ENCODE results near the gene OR6T1.

Gene OR6T1

GRCh38 chr11:123945132-123945531 is 1.5 kb upstream of the OR6T1 start:
- in situ Hi-C loops (cut with MboI; ENCODE audit: low sequenced_read_pairs, unreplicated experiment): no loop called here
- no peak for TF ChIP-seq CTCF (IDR thresholded peaks at IDR 0.05; ENCODE audit: borderline replicate concordance, control extremely low read depth, extremely low read depth, insufficient read depth, missing control alignments)

GRCh38 chr11:123942413-123942812 is 1.2 kb downstream of the OR6T1 start:
- no peak for DNase-seq (ENCODE audit: low spot score)
- in situ Hi-C loops (cut with MboI; ENCODE audit: low sequenced_read_pairs, unreplicated experiment): no loop called here
- no peak for TF ChIP-seq CTCF (IDR thresholded peaks at IDR 0.05; ENCODE audit: borderline replicate concordance, control extremely low read depth, extremely low read depth, insufficient read depth, missing control alignments)

More at GRCh38 chr11:123945132-123945531, 1.5 kb upstream of the OR6T1 start:
- DNase-seq (ENCODE audit: low spot score): no peak

GRCh38 chr11:123939317-123939716 is 4.3 kb downstream of the OR6T1 start, which contains the start of gene OR4D5:
OR4D5 (plus strand) TSS chr11:123939617; CDS start chr11:123939617, 0 bp downstream.
- DNase-seq (ENCODE audit: low spot score): no peak
- no peak for TF ChIP-seq CTCF (IDR thresholded peaks at IDR 0.05; ENCODE audit: borderline replicate concordance, control extremely low read depth, extremely low read depth, insufficient read depth, missing control alignments)
- in situ Hi-C loops (cut with MboI; ENCODE audit: low sequenced_read_pairs, unreplicated experiment): no loop called here

GRCh38 chr11:123924027-123924426 is 19.6 kb downstream of the OR6T1 start:
- in situ Hi-C loops (cut with MboI; ENCODE audit: low sequenced_read_pairs, unreplicated experiment): no loop called here
- no peak for TF ChIP-seq CTCF (IDR thresholded peaks at IDR 0.05; ENCODE audit: borderline replicate concordance, control extremely low read depth, extremely low read depth, insufficient read depth, missing control alignments)
- DNase-seq (ENCODE audit: low spot score): no peak

GRCh38 chr11:123920943-123921342 is 22.7 kb downstream of the OR6T1 start:
- no peak for DNase-seq (ENCODE audit: low spot score)
- TF ChIP-seq CTCF (IDR thresholded peaks at IDR 0.05; ENCODE audit: borderline replicate concordance, control extremely low read depth, extremely low read depth, insufficient read depth, missing control alignments): no peak
- in situ Hi-C loops (cut with MboI; ENCODE audit: low sequenced_read_pairs, unreplicated experiment): no loop called here

GRCh38 chr11:123905826-123906225 is 37.8 kb downstream of the OR6T1 start:
- in situ Hi-C loops (cut with MboI; ENCODE audit: low sequenced_read_pairs, unreplicated experiment): no loop called here
- no peak for TF ChIP-seq CTCF (IDR thresholded peaks at IDR 0.05; ENCODE audit: borderline replicate concordance, control extremely low read depth, extremely low read depth, insufficient read depth, missing control alignments)
- DNase-seq (ENCODE audit: low spot score): no peak

- no peak for DNase-seq (ENCODE audit: low spot score)
- in situ Hi-C loops (cut with MboI; ENCODE audit: low sequenced_read_pairs, unreplicated experiment): no loop called here
- no peak for TF ChIP-seq CTCF (IDR thresholded peaks at IDR 0.05; ENCODE audit: borderline replicate concordance, control extremely low read depth, extremely low read depth, insufficient read depth, missing control alignments)
These were observed 38.7 kb downstream of the OR6T1 start for GRCh38 chr11:123904932-123905331.

Data from GM13976 (cell line).